Ishikawa (cell line): ENCODE data around the gene MRFAP1L1.

ENCODE experiments used
- EP300 ChIP-seq: IDR thresholded peaks from 2 replicates; pipeline ENCODE4 v1.6.1; 2012; ENCODE audit warnings: borderline replicate concordance
- RAD21 ChIP-seq: IDR thresholded peaks from 2 replicates; pipeline ENCODE4 v1.6.1; 2012; ENCODE audit warnings: low read depth
- YY1 ChIP-seq: IDR thresholded peaks from 2 replicates; pipeline ENCODE4 v1.6.1; 2012; ENCODE audit warnings: low read depth
- ZBTB7A ChIP-seq: IDR thresholded peaks from 2 replicates; pipeline ENCODE4 v1.6.1; 2012; ENCODE audit warnings: low read depth
- TF ChIP-seq, protein P1 (sequence below): IDR thresholded peaks from 2 replicates; pipeline ENCODE4 v1.6.1; 2012; ENCODE audit warnings: low read depth, mild to moderate bottlenecking
- TF ChIP-seq, protein P2 (sequence below): IDR thresholded peaks from 2 replicates; pipeline ENCODE4 v1.6.1; 2012

DNA sequence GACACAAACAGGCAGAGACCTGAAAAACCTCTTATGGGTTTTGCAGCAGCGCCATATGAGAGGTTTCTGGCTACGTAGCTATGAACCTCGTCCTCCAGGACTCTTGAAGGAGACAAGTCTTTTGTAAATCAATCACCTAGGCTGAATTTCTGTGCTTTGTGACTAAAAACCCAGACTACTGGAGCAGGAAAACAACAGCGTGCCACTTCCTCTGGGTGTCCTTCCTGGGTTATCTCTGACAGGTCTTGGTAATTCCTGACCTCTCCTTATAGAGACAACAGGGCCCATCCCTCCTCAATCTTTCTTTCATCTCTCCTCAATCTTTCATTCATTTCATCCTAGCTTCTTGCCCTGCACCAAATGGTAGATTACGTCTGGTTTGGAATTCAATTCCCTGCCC lies 10.3 kb downstream of the MRFAP1L1 start:
- TF ChIP-seq, protein P1, sequence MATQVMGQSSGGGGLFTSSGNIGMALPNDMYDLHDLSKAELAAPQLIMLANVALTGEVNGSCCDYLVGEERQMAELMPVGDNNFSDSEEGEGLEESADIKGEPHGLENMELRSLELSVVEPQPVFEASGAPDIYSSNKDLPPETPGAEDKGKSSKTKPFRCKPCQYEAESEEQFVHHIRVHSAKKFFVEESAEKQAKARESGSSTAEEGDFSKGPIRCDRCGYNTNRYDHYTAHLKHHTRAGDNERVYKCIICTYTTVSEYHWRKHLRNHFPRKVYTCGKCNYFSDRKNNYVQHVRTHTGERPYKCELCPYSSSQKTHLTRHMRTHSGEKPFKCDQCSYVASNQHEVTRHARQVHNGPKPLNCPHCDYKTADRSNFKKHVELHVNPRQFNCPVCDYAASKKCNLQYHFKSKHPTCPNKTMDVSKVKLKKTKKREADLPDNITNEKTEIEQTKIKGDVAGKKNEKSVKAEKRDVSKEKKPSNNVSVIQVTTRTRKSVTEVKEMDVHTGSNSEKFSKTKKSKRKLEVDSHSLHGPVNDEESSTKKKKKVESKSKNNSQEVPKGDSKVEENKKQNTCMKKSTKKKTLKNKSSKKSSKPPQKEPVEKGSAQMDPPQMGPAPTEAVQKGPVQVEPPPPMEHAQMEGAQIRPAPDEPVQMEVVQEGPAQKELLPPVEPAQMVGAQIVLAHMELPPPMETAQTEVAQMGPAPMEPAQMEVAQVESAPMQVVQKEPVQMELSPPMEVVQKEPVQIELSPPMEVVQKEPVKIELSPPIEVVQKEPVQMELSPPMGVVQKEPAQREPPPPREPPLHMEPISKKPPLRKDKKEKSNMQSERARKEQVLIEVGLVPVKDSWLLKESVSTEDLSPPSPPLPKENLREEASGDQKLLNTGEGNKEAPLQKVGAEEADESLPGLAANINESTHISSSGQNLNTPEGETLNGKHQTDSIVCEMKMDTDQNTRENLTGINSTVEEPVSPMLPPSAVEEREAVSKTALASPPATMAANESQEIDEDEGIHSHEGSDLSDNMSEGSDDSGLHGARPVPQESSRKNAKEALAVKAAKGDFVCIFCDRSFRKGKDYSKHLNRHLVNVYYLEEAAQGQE = no peak
- TF ChIP-seq, protein P2, sequence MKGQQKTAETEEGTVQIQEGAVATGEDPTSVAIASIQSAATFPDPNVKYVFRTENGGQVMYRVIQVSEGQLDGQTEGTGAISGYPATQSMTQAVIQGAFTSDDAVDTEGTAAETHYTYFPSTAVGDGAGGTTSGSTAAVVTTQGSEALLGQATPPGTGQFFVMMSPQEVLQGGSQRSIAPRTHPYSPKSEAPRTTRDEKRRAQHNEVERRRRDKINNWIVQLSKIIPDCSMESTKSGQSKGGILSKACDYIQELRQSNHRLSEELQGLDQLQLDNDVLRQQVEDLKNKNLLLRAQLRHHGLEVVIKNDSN = no peak
- TF ChIP-seq ZBTB7A = no peak
- no peak for TF ChIP-seq RAD21
- TF ChIP-seq YY1 = no peak
- no peak for TF ChIP-seq EP300
